Activated CD8-positive, alpha-beta memory T cell treated with anti-CD3 and anti-CD28 coated beads, Interleukin-2, amount 50 U/mL, for 4 hours (primary cell): ENCODE measurements around the gene KRT8.
"Not testable (repeated sequence)": the region's sequence is repeated elsewhere in the genome, so short reads cannot be mapped to it uniquely, and the experiment has no call there.

Source experiments
- DNase-seq: peaks from one replicate; pipeline ENCODE4 v3.0.0-alpha.2; 2020

The KRT8 gene

GRCh38 chr12:52901715-52902541 is 2.9 kb downstream of the KRT8 start:
- DNase-seq = no peak

- DNase-seq = no peak
These were observed 3.8 kb downstream of the KRT8 start for GRCh38 chr12:52900896-52901714.

- DNase-seq = no peak
These were observed 4.5 kb downstream of the KRT8 start for GRCh38 chr12:52900166-52900895.

GRCh38 chr12:52899338-52900035 is 5.4 kb downstream of the KRT8 start:
- no peak for DNase-seq

GRCh38 chr12:52896190-52897100 is 8.4 kb downstream of the KRT8 start:
- DNase-seq = no peak

- DNase-seq = no peak
These were observed 9.1 kb downstream of the KRT8 start for GRCh38 chr12:52895726-52896189.

- DNase-seq = no peak
These were observed 11.9 kb downstream of the KRT8 start for GRCh38 chr12:52892974-52893373.

- DNase-seq = no peak
These were observed 12.5 kb downstream of the KRT8 start for GRCh38 chr12:52892207-52892852.

GRCh38 chr12:52891044-52891443 is 13.8 kb downstream of the KRT8 start:
- DNase-seq = no peak

GRCh38 chr12:52890417-52890816 is 14.5 kb downstream of the KRT8 start:
- DNase-seq = no peak

GRCh38 chr12:52884526-52885293 is 20.2 kb downstream of the KRT8 start:
- peak; percentile 84 for DNase-seq

- not testable (repeated sequence) for DNase-seq
These were observed 24.4 kb downstream of the KRT8 start for GRCh38 chr12:52880499-52880898.

GRCh38 chr12:52879394-52880351 is 25.2 kb downstream of the KRT8 start:
- DNase-seq = peak; percentile 66

- DNase-seq = no peak
These were observed 26.1 kb downstream of the KRT8 start for GRCh38 chr12:52878507-52879393.

GRCh38 chr12:52877242-52877641 is 27.6 kb downstream of the KRT8 start:
- no peak for DNase-seq

- DNase-seq = no peak
These were observed 28.5 kb downstream of the KRT8 start for GRCh38 chr12:52876372-52876771.

GRCh38 chr12:52874573-52875435 is 30.1 kb downstream of the KRT8 start:
- no peak for DNase-seq
